WI38 (cell line): ENCODE measurements around the gene MALRD1.

Source experiments
- H3K4me3 ChIP-seq: 2 replicates; pipeline ENCODE4 v1.5.1; 2011; ENCODE audit warnings: low read depth, mild to moderate bottlenecking, control low read depth, low read length
- TF ChIP-seq, protein P1 (sequence below): IDR thresholded peaks from 2 replicates; pipeline ENCODE4 v1.5.1; 2012; ENCODE audit warnings: low read depth, mild to moderate bottlenecking, control low read depth, low read length

Gene MALRD1

DNA sequence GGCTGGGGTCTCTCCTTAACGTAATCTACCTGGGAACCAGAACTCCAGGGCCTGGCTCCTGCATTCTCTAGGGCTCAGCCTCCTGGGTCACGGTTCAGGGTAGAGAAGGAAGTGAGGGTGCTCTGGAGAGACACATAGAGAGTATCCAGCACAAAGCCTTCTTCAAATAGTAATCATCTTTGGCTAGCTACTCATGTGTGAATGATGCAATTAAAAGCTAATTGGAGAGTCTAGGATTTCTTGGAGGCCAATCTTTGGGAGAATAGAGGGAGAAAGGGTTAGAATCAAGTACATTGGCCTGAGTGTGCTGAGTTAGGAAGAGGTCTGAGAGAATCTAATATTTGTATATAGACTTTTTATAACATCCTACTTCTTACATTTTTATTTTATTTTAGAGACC, 24.0 kb upstream of the MALRD1 start:
- TF ChIP-seq, protein P1, sequence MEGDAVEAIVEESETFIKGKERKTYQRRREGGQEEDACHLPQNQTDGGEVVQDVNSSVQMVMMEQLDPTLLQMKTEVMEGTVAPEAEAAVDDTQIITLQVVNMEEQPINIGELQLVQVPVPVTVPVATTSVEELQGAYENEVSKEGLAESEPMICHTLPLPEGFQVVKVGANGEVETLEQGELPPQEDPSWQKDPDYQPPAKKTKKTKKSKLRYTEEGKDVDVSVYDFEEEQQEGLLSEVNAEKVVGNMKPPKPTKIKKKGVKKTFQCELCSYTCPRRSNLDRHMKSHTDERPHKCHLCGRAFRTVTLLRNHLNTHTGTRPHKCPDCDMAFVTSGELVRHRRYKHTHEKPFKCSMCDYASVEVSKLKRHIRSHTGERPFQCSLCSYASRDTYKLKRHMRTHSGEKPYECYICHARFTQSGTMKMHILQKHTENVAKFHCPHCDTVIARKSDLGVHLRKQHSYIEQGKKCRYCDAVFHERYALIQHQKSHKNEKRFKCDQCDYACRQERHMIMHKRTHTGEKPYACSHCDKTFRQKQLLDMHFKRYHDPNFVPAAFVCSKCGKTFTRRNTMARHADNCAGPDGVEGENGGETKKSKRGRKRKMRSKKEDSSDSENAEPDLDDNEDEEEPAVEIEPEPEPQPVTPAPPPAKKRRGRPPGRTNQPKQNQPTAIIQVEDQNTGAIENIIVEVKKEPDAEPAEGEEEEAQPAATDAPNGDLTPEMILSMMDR: no peak

DNA sequence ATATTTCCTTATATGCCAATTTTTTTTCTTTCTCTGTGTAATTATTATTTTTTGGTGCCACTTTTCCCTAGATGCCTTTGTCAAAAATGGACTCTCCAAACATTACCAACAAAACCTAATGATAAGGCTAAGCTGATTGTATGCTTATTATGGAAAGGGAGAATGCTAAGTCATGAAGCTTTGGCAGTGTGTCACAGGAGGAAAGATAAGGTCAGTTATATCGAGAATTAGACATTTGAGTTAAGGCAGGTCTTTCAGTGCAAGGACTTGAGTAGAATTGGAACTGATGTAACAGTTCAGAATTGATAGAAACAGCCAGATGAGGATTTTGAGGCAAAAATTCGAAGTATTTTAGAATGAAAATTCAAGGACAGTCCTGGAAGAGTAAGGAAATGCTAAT, 16.8 kb upstream of the MALRD1 start:
- no peak overlapping the region for H3K4me3 ChIP-seq
- TF ChIP-seq, protein P1: no peak

More for the DNA sequence above, 24.0 kb upstream of the MALRD1 start:
- H3K4me3 ChIP-seq: no peak overlapping the region

DNA sequence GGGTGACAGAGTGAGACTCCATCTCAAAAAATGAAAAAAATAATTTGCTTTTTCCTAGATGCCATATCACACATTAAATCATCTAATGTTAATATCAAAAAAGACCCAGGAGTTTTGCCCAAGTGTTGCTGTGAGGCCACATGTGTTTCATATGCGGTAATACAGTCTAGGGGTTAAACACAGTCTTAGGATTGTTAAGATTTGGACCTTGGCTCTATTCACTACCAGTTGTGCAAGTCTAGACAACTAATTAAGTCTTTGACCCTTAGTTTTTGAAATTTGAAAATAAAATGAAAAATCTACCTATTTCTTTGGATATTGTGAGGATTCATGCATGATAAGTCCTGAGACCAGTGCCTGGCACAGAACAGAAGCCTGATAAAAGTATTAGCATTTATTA, 14.9 kb upstream of the MALRD1 start:
- no peak overlapping the region for H3K4me3 ChIP-seq
- TF ChIP-seq, protein P1: no peak

DNA sequence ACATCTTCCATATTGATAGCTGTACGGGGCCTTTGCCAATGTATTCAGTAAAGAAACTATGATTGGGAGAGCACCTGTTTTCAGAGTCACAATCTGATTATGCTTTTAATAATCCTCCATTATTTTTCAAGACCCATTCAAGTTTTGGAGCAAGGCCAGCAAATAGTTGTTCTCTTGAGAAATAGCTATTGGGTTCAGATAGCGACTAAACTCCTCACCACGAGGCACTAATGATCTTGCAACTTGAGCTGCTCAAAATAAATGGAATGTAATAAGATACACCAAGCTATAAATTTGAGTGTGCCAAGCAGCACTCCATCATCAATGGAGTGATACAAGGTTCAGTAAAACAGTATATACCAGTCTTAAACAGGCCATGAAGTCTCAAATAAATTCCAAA, 7.4 kb upstream of the MALRD1 start:
- TF ChIP-seq, protein P1: no peak
- no peak overlapping the region for H3K4me3 ChIP-seq

DNA sequence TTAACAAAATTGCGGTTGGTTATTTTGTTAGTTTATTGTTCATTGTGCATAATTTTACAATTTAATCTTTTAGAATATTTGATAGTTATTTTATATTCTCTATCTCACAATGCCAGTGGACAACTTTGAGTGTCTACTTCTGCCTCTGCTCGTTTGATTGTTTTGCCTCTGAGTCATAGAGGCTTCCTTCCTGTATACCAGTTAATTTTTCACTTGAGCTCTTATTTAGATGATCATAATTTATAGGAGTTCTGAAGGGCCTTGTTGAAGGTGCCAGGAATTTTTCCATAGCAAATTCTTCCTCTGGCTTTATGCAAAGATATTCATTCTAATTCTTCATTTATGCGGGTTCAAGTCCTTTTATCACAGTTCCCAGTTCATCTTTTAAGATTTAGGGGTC, 5.2 kb upstream of the MALRD1 start:
- H3K4me3 ChIP-seq: no peak overlapping the region
- TF ChIP-seq, protein P1: no peak

DNA sequence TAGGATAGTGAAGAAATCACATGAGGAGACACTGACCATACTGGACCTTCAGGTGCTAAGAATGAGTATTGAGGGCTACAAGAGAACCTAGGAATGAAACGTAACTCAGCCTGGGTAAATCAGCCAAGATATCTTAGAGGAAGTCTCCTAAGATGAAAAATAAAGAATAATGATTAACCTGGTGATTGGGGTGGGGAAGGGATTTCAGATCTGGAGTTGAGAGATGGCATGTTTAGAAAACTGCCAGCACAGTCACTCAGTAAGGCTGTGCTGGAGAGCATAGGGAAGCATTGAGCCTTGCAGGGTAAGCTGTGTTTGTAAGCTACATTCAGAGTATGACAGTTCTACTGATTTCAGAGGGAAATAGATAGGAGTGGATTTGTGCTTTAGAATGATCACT, 1.9 kb upstream of the MALRD1 start:
- TF ChIP-seq, protein P1: no peak
- H3K4me3 ChIP-seq: no peak overlapping the region

DNA sequence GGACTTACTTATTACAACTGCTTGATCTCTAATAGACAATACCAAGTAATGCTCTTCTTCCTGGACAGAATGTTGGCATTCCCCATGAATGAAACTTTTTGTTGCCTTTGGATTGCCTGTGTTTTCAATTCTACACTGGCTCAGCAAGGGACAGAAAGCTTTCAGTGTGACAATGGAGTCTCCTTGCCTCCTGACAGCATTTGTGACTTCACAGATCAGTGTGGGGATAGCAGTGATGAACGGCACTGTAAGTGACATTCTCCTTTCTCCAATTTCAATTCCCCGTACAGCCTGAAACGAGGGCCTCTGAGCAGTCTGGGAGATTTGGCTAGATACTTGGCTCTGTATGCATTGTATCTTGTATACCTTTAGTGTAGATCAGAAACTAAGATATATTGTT, 290 bp downstream of the MALRD1 start:
- H3K4me3 ChIP-seq: no peak overlapping the region
- TF ChIP-seq, protein P1: no peak
